Measurements from ENCODE around the gene AGO1.

- TF ChIP-seq EP300 (IDR thresholded peaks at IDR 0.05) = no peak
- TF ChIP-seq CTCF (IDR thresholded peaks at IDR 0.05) = no peak
- TF ChIP-seq POLR2AphosphoS5 (IDR thresholded peaks at IDR 0.05) = no peak
- TF ChIP-seq POLR2A (IDR thresholded peaks at IDR 0.05) = no peak
Measured at GRCh38 chr1:35873243-35873750, 9.7 kb upstream of the AGO1 start.
